HepG2 (cell line): ENCODE results near the gene SPC24. TPM values are rescaled to one million over a fixed set of nuclear protein-coding genes. Genes with fewer than 3 reads are reported as not detected.

Experiments
- ARID2 ChIP-seq: sonication (generic); formaldehyde crosslinking; IDR thresholded peaks from 2 replicates; pipeline ENCODE4 v1.8.1; 2022; ENCODE audit warnings: mild to moderate bottlenecking, missing genetic modification reagents, borderline replicate concordance
- HNF4G ChIP-seq, 2 experiments: sonication (generic) in 1 of 2; formaldehyde crosslinking in 1 of 2; IDR thresholded peaks; 2 replicates each; pipeline versions ENCODE4 v1.4.0 to v1.6.1; 2011 to 2020; ENCODE audit warnings: borderline replicate concordance in 2 of 2, low read depth in 2 of 2, mild to moderate bottlenecking in 2 of 2, low read length in 1 of 2, missing genetic modification reagents in 1 of 2, moderate library complexity in 1 of 2
- MYPOP ChIP-seq: sonication (generic); formaldehyde crosslinking; IDR thresholded peaks from 2 replicates; pipeline ENCODE4 v1.8.1; 2023; ENCODE audit warnings: mild to moderate bottlenecking, moderate library complexity, missing genetic modification reagents
- ONECUT2 ChIP-seq: sonication (generic); formaldehyde crosslinking; IDR thresholded peaks from 2 replicates; pipeline ENCODE4 v1.4.0; 2020; ENCODE audit warnings: missing genetic modification reagents
- PITX1 ChIP-seq: sonication (generic); formaldehyde crosslinking; IDR thresholded peaks from 2 replicates; pipeline ENCODE4 v1.5.1; 2020; ENCODE audit warnings: mild to moderate bottlenecking, missing genetic modification reagents
- SMAD1 ChIP-seq: sonication (generic); formaldehyde crosslinking; IDR thresholded peaks from 2 replicates; pipeline ENCODE4 v1.4.0; 2020; ENCODE audit warnings: missing genetic modification reagents, low read depth, mild to moderate bottlenecking, borderline replicate concordance
- ZBTB20 ChIP-seq: sonication (generic); formaldehyde crosslinking; IDR thresholded peaks from 2 replicates; pipeline ENCODE4 v1.8.1; 2023; ENCODE audit warnings: missing genetic modification reagents, low read depth, mild to moderate bottlenecking, borderline replicate concordance
- ZBTB40 ChIP-seq, 2 experiments: fragments of 450-650 bp in 1 of 2; sonication (generic) in 1 of 2; formaldehyde crosslinking in 1 of 2; IDR thresholded peaks; 2 replicates each; pipeline versions ENCODE4 v1.6.1 to v1.8.0; 2016 to 2022; ENCODE audit warnings: antibody characterized with exemption in 1 of 2, mild to moderate bottlenecking in 1 of 2, missing genetic modification reagents in 1 of 2
- ZNF367 ChIP-seq: sonication (generic); formaldehyde crosslinking; IDR thresholded peaks from 2 replicates; pipeline ENCODE4 v1.4.0; 2020; ENCODE audit warnings: missing genetic modification reagents, borderline replicate concordance
- ZNF598 ChIP-seq: sonication (generic); formaldehyde crosslinking; IDR thresholded peaks from 2 replicates; pipeline ENCODE4 v1.5.1; 2020; ENCODE audit warnings: mild to moderate bottlenecking, missing genetic modification reagents, borderline replicate concordance
- ZNF605 ChIP-seq: sonication (generic); formaldehyde crosslinking; IDR thresholded peaks from 2 replicates; pipeline ENCODE4 v1.8.0; 2022; ENCODE audit warnings: mild to moderate bottlenecking, missing genetic modification reagents
- ZXDC ChIP-seq: sonication (generic); formaldehyde crosslinking; IDR thresholded peaks from 2 replicates; pipeline ENCODE4 v1.5.0; 2020; ENCODE audit warnings: mild to moderate bottlenecking, missing genetic modification reagents
- polyA plus RNA-seq, 8 experiments: library from polyadenylated mRNA; depleted of rRNA in 3 of 8; stranded (reverse) in 7 of 8; unstranded in 1 of 8; fragments of >200 nt; fragmentation: Illumina TruSeq in 4 of 8; extraction: Trizol in 4 of 8; gene quantifications; 2 replicates each; pipeline versions ENCODE4 v1.2.1 to v1.2.3, GENCODE V29; 2011 to 2016; ENCODE audit warnings: low read depth in 4 of 8, missing spikeins in 1 of 8, mixed read lengths in 1 of 8; ENCODE audit not compliant: insufficient read depth in 1 of 8
- total RNA-seq, 5 experiments: library from RNA; depleted of rRNA; stranded (reverse); fragments of >200 nt; fragmentation: Illumina TruSeq; extraction: Trizol; gene quantifications; 2 replicates each; pipeline ENCODE4 v1.2.3, GENCODE V29; 2016; ENCODE audit warnings: low read depth in 1 of 5

Gene SPC24
- total and polyA plus RNA-seq, 2 of the 13 experiments (the other 11 are each of a cell fraction or from before 2014, with no cell fraction given), result 10.0 to 46.2 TPM

GRCh38 chr19:11130824-11131455, 24.6 kb downstream of the SPC24 start (continued):
- no peak for TF ChIP-seq ZBTB40 (IDR thresholded peaks at IDR 0.05)
- no peak for TF ChIP-seq ZBTB40 (CRISPR knock-in tag; IDR thresholded peaks at IDR 0.05)
- TF ChIP-seq ZNF605, result peak; percentile 56; the same call in 1 of the 2 replicates
- 0 out of 2 replicates have a peak, but pooled peaks have one; percentile 49 for TF ChIP-seq ZBTB20
- TF ChIP-seq MYPOP (CRISPR knock-in tag), result 0 out of 2 replicates have a peak, but pooled peaks have one; percentile 27
- no peak for TF ChIP-seq ONECUT2 (CRISPR knock-in tag)
- 0 out of 2 replicates have a peak, but pooled peaks have one; percentile 11 for TF ChIP-seq ARID2 (CRISPR knock-in tag)
- TF ChIP-seq SMAD1 (CRISPR knock-in tag), result peak; percentile 33; the same call in 1 of the 2 replicates
- peak; percentile 92 for TF ChIP-seq HNF4G (IDR thresholded peaks at IDR 0.05; ENCODE audit: borderline replicate concordance, low read depth, low read length)
- TF ChIP-seq HNF4G (CRISPR knock-in tag; IDR thresholded peaks at IDR 0.05; ENCODE audit: borderline replicate concordance, low read depth), result peak; percentile 93
- TF ChIP-seq PITX1 (CRISPR knock-in tag), result peak; percentile 47; the same call in 1 of the 2 replicates
- no peak for TF ChIP-seq ZNF367 (CRISPR knock-in tag)
- TF ChIP-seq ZXDC (CRISPR knock-in tag), result no peak
- TF ChIP-seq ZNF598 (CRISPR knock-in tag), result peak; percentile 86; the same call in 1 of the 2 replicates
